AG08396 (cell line): ENCODE results near the gene LNX2.
A peak's percentile ranks its signal among the peaks of the same experiment; 100 is the strongest.
"Not testable (repeated sequence)": the region's sequence is repeated elsewhere in the genome, so short reads cannot be mapped to it uniquely, and the experiment has no call there.

Experiments
- DNase-seq: peaks from one replicate; pipeline ENCODE4 v3.0.0; 2012; ENCODE audit warnings: low spot score, mixed read lengths

LNX2 gene

DNA sequence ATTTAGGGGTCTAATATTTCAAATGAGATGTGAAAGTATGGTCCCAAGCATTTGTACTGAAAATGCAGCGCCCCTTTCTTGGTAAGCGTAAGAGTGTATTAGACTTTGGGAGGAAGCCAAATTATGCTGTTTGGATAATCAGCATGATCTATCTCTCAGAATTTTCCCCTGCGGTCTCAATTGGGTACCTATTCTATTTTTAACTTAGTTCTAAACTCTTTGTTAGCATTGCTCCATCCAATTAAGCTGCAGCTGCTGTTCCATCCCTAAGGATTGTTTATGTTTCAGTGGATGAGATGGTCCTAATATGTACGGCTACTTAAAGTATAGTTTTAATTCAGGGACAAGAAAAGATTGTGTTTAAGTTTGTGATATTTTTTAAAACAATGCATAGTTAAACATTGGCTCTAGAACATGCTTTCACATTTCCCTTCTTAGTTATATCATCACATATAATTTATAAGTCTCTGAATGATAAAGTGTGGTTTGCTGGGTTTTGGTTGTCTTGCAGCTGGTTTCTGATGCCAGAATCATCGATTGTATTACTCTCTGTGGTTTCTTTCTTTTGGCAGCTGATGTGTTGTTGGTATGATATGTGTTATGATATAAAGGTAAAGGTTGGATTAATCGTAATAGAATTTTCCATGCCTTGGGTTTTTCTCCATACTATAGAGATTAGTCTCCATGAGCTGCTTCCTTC is 16.4 kb upstream of the LNX2 start:
- DNase-seq = no peak

GRCh38 chr13:27635266-27635665 is 14.9 kb upstream of the LNX2 start:
- no peak for DNase-seq

GRCh38 chr13:27634791-27635190 is 14.5 kb upstream of the LNX2 start:
- no peak for DNase-seq

GRCh38 chr13:27634231-27634630 is 13.9 kb upstream of the LNX2 start:
- no peak for DNase-seq

- no peak for DNase-seq
Measured at GRCh38 chr13:27632648-27633047, 12.3 kb upstream of the LNX2 start.

DNA sequence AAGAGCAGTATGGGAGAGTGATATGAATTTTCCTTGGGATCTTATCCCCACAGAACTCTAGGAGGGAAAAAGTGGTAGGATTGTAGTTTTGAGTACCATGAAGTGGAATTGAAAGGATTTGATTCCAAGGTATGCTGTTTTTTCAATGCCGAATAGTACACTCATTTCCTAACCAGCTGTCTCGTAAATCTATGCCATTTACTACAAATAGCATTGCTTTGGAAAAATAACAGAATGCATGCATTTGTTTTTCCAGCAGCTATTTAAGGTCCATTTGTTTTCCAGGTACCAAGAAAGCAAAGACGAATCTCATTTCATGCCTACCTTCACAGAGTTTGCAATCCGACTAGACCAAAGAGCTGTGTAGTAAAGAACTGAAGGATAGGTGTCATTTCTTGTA is 11.9 kb upstream of the LNX2 start:
- no peak for DNase-seq

- DNase-seq = no peak
Measured at GRCh38 chr13:27631665-27632064, 11.3 kb upstream of the LNX2 start.

GRCh38 chr13:27631156-27631555 is 10.8 kb upstream of the LNX2 start:
- no peak for DNase-seq

DNA sequence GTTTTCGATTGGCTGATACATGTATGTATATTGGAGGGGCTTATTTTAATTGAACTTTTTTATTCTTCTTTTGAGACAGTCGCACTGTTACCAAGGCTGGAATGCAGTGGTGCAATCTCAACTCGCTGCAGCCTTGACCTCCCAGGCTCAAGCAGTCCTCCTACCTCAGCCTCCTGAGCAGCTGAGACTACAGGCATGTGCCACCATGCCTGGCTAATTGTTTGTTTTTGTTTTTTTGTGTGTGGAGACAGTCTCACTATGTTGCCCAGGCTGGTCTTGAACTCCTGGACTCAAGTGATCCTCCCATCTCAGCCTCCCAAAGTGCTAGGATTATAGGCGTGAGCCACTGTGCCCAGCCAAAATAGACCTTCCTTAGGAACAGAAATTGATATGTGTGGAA is 8.4 kb upstream of the LNX2 start:
- DNase-seq = not testable (repeated sequence)

- no peak for DNase-seq
Measured at GRCh38 chr13:27628081-27628480, 7.8 kb upstream of the LNX2 start.

- DNase-seq = no peak
Measured at GRCh38 chr13:27627380-27627779, 7.1 kb upstream of the LNX2 start.

DNA sequence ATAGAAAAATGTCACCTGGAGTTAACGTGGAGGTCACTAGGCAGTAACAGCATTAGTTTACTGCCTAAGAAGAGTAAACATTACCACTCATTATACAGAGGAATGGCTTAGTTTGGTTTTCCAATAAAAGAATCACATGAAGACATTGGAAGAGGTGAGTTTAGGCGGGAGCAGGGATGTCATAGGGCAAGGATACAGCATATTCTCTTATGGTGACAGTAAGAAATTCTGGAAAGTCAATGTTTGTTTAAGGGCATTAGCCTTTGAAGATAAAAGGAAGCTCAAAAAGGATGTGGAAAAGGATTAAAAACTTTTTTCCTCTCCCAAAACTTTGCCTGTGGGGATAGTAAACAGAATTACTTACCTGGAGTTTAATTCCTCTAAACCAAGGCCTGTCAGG is 5.5 kb upstream of the LNX2 start:
- DNase-seq = no peak

DNA sequence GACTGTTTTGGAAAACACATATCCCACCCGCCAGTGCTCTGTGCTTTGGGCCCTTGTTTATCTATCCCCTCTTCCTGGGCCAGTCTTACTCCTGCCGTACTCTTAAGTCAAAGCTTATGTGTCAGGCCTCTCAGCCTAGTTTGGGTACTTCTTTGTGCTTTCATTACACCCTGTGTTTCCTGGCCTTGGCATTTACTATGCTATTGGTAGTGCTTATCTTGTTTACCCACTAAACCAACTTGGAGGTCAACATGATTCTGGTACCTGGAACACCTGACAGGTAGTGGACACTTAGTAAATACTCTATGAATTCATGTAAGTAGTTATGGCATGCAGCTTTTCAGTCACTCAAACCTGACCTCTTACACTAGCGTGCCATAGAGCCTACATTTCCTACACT is 3.7 kb upstream of the LNX2 start:
- DNase-seq = no peak

- DNase-seq = no peak
Measured at GRCh38 chr13:27622881-27623280, 2.6 kb upstream of the LNX2 start.

DNA sequence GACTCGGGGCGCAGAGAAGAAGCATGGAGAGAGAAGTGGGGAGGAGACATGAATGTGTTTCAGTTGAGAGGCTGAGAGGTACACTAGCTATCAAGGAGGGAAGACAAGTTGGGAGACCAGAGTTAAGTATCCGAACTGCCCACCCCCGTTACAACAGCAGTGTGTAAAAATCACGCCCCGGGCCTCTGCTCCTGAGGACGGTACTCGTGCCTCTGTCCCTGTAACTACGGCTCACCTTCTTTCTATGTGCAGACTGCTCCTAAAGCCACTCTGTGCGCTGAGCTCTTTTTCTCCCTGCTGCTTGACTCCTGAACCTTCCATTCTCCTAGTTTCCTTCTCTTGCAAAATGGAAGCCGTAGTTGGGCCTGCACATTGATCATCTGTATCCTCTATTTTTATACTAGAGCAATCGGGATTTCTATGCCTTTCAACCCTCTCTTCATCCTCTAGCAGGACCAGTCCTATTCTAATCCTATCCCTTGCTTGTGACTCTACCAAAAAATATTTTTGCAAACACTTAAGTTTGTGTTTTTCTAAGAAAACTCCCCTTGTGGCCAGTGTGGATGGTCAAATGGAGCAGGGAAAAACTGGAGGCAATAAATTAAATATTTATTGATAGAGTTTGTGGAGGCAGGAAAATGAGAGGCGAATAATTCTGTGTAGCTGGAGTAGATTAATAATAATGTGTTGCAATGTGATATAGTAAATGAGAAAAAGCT is 1.9 kb upstream of the LNX2 start:
- DNase-seq = peak; percentile 12

DNA sequence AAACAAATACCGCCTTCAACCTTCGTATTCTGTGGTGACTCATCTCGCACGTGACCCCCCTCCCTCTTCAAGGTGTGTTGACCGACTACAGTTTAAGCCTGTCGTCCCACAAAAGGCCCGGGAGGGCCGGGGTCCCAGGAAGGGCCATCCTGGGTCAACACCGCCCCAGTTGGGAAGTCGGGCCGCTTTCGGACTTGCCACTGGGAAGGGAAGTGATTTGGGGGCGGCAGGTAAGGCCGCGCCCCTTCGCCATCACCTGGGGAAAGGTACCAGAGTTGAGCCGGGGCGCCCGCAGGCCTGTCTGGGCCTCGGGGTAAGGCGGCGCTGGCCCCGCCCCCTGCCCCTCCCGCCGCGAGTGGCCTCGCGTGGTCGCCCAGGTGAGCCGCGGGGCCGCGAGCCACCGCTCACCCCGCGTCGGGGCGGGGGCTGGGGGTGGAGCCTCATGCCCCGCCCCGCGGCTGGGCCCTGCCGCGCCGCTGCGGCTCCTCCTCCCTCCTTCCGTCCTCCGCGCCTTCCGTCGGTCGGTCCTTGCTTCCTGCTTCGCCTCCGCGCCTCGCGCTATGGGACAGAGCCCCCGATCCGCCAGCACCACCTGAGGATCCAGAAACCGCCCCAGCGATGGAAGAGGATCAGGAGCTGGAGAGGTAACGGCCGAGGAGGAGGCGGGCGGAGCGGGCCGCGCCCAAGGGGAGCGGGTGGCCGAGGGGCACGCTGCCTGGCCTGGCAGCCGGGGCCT is 1.2 kb upstream of the LNX2 start, which contains the start of gene POLR1D:
Gene POLR1D, plus strand, starts transcription at position 527 of the 736 bp plus-strand sequence. Its CDS starts 92 bp downstream, at position 619.
- DNase-seq = peak; percentile 89

DNA sequence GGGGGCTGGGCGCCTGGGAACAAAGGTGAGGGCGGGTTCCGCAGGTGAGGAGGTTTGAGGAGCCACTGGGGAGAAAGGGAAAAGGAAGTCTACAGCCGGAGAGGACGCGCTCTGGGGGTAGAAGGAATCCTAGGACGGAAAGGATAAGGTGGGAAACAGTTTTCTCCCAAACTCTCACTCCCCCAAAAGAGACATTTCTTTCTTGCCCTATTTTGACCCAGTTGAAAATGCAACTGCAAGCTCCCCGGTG is 712 bp upstream of the LNX2 start:
- DNase-seq = no peak

GRCh38 chr13:27619728-27620376 is 477 bp downstream of the LNX2 start:
- peak; percentile 62 for DNase-seq

- DNase-seq = peak; percentile 10
Measured at GRCh38 chr13:27619093-27619727, 1.1 kb downstream of the LNX2 start.

DNA sequence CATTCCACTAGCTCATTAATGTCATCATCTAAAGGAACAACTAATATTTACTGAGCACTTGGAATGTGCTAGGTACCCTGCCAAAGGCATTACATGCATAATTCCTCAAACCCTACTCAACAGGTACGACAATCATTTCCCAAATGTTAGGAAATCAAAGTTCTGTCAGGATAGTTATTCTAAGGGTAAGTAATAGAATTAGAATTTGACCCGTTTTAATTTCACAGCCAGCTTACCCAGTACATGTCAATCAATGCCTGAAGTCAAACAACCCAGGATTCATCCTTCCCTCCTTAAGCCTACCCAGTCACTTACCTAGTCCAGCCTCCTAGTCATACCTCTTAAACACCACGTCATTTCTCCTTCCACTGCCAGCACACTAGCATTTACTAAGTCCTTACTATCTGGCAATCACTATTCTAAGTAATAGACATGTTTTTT is 2.4 kb downstream of the LNX2 start:
- DNase-seq = no peak

DNA sequence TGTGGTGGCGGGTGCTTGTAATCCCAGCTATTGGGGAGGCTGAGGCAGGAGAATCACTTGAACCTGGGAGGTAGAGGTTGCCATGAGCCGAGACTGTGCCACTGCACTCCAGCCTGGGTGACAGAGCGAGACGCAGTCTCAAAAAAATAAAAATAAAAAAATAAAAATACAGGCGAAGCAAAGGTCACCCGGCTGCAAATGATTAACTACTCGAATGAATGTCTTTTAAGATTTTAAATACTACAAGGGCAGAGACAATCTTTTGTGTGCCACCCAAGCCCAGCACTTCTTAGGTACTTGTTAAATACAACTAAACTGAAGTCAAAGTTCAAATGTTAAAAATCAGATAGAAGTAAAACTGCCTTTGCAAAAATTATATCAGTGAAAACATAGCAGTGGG is 6.7 kb downstream of the LNX2 start:
- no peak for DNase-seq

- DNase-seq = peak; percentile 40
Measured at GRCh38 chr13:27607125-27607524, 13.2 kb downstream of the LNX2 start.
